Measurements from ENCODE around the gene C11orf24.

Gene C11orf24
- long read RNA-seq, partial matches to known transcripts, result 0 of 8 reads
- long read RNA-seq, other reads (novel, unspliced or antisense), result 5 of 8 reads

- TF ChIP-seq POLR2AphosphoS5 (IDR thresholded peaks at IDR 0.05; ENCODE audit: low read depth), result peak; percentile 82
- peak; percentile 63 for TF ChIP-seq REST (IDR thresholded peaks at IDR 0.05; ENCODE audit: insufficient replicate concordance, low read depth)
- TF ChIP-seq SPI1 (IDR thresholded peaks at IDR 0.05; ENCODE audit: borderline replicate concordance, low read depth), result 0 out of 2 replicates have a peak, but pooled peaks have one; percentile 1
- TF ChIP-seq GABPA (IDR thresholded peaks at IDR 0.05; ENCODE audit: low read depth), result peak; percentile 76
- no peak for TF ChIP-seq CTCF (IDR thresholded peaks at IDR 0.05; ENCODE audit: insufficient read depth, low read length)
- H3K27me3 ChIP-seq (ENCODE audit: insufficient read depth, poor library complexity, severe bottlenecking), result no peaks in the 10 kb centered on the region
- peak within 1 kb of the TSS; percentile 87 for H3K27ac ChIP-seq (replicated peaks)
- DNase-seq (ENCODE audit: low read depth in 1 of 2, low spot score in 1 of 2), result peak; percentile 90 to 95
- peak within 1 kb of the TSS; percentile 88 for H3K4me3 ChIP-seq (replicated peaks; ENCODE audit: insufficient read depth, low read length)
These were observed at the start of gene C11orf24 for GRCh38 chr11:68271781-68272608. Gene C11orf24, minus strand, starts transcription at chr11:68271973. Its CDS starts 8,206 bp downstream, at chr11:68263767.

- no peak overlapping the region for H3K4me3 ChIP-seq (replicated peaks; ENCODE audit: insufficient read depth, low read length)
- DNase-seq (ENCODE audit: low read depth in 1 of 2, low spot score in 1 of 2), result no peak
- no peaks in the 10 kb centered on the region for H3K27me3 ChIP-seq (ENCODE audit: insufficient read depth, poor library complexity, severe bottlenecking)
- H3K27ac ChIP-seq (replicated peaks), result no peak overlapping the region
- TF ChIP-seq POLR2AphosphoS5 (IDR thresholded peaks at IDR 0.05; ENCODE audit: low read depth) (no peak), CTCF (IDR thresholded peaks at IDR 0.05; ENCODE audit: insufficient read depth, low read length) (no peak), SPI1 (IDR thresholded peaks at IDR 0.05; ENCODE audit: borderline replicate concordance, low read depth) (no peak), GABPA (IDR thresholded peaks at IDR 0.05; ENCODE audit: low read depth) (no peak), REST (IDR thresholded peaks at IDR 0.05; ENCODE audit: insufficient replicate concordance, low read depth) (no peak)
These were observed 45.5 kb upstream of the C11orf24 start for GRCh38 chr11:68317147-68317785.

- DNase-seq (ENCODE audit: low read depth in 1 of 2, low spot score in 1 of 2), result no peak
- Histone ChIP-seq H3K4me3 (replicated peaks; ENCODE audit: insufficient read depth, low read length) (no peak overlapping the region), H3K27ac (replicated peaks) (no peak overlapping the region; the same call in 1 of the 2 replicates), H3K27me3 (ENCODE audit: insufficient read depth, poor library complexity, severe bottlenecking) (no peaks in the 10 kb centered on the region)
- no peak for TF ChIP-seq SPI1 (IDR thresholded peaks at IDR 0.05; ENCODE audit: borderline replicate concordance, low read depth)
- TF ChIP-seq GABPA (IDR thresholded peaks at IDR 0.05; ENCODE audit: low read depth), result no peak
- no peak for TF ChIP-seq CTCF (IDR thresholded peaks at IDR 0.05; ENCODE audit: insufficient read depth, low read length)
- no peak for TF ChIP-seq POLR2AphosphoS5 (IDR thresholded peaks at IDR 0.05; ENCODE audit: low read depth)
- TF ChIP-seq REST (IDR thresholded peaks at IDR 0.05; ENCODE audit: insufficient replicate concordance, low read depth), result no peak
These were observed 43.6 kb upstream of the C11orf24 start for GRCh38 chr11:68315171-68315920.

Data from HL-60 (cell line).